K562 (cell line): Measurements from ENCODE around the gene TRMT2A. TPM values are rescaled to one million over a fixed set of nuclear protein-coding genes. Genes with fewer than 3 reads are reported as not detected.

ENCODE experiments used
- ATAC-seq: fragments of 200-7000 bp; cut with Tn5 transposase; 3 replicates; pipeline ENCODE4 v1.9.1; 2020; ENCODE audit warnings: moderate library complexity
- BruUV-seq: library from RNA; stranded (reverse); fragments of 400-500 nt; replicated peaks from 2 replicates; lab custom pipeline; 2021; lab: Mats Ljungman, UMichigan
- CTCF ChIA-PET: fragments of 300-600 bp; formaldehyde crosslinking; extraction: SDS; loops from one replicate; lab custom pipeline; 2021; ENCODE audit warnings: low intra/inter-chr PET ratio; lab: Yijun Ruan, JAX
- POLR2A ChIA-PET: fragments of 300-600, 350-650 bp; sonication (Branson Sonifier 250); formaldehyde crosslinking; extraction: SDS; loops from one replicate; lab custom pipeline; 2021; ENCODE audit warnings: antibody characterized with exemption, inconsistent platforms; lab: Yijun Ruan, JAX
- DNase-seq, 4 experiments: peaks; one replicate each; pipeline versions ENCODE4 v3.0.0 to v3.0.0-alpha.2; 2011 to 2018; ENCODE audit warnings: low spot score in 3 of 4, mixed read lengths in 3 of 4; ENCODE audit errors: extremely low read depth in 1 of 4
- FAIRE-seq: peaks from 2 replicates; lab custom pipeline; 2011; peaks lifted over from hg19 to GRCh38; lab: Jason Lieb, UNC
- H2AFZ ChIP-seq: 2 replicates; pipeline ENCODE4 v1.6.0; 2011; ENCODE audit warnings: low read depth, low read length, control low read depth, inconsistent platforms
- H3K27ac ChIP-seq: fragments of 200-600 bp; 3 replicates; pipeline ENCODE4 v1.8.0; 2011; ENCODE audit warnings: low read depth, mild to moderate bottlenecking, control low read depth, inconsistent platforms, low read length, moderate library complexity, mixed read lengths; ENCODE audit errors: extremely low read depth
- H3K27me3 ChIP-seq, 2 experiments: fragments of 300-600 bp in 1 of 2; 2 replicates in 1 of 2; 3 replicates in 1 of 2; pipeline versions ENCODE4 v1.6.0 to v1.8.0; 2011; ENCODE audit warnings: inconsistent platforms in 2 of 2, low read length in 2 of 2, mild to moderate bottlenecking in 1 of 2, mixed read lengths in 1 of 2, moderate library complexity in 1 of 2; ENCODE audit not compliant: control insufficient read depth in 2 of 2, insufficient read depth in 2 of 2
- H3K36me3 ChIP-seq: fragments of 300-600 bp; 3 replicates; pipeline ENCODE4 v1.8.0; 2011; ENCODE audit warnings: mild to moderate bottlenecking, low read length, inconsistent platforms; ENCODE audit not compliant: control insufficient read depth, insufficient read depth
- H3K4me1 ChIP-seq, 2 experiments: fragments of 200-600 bp in 1 of 2; replicated peaks in 1 of 2; 2 replicates in 1 of 2; 3 replicates in 1 of 2; pipeline versions ENCODE4 v1.5.1 to v1.8.0; 2011; ENCODE audit warnings: inconsistent platforms in 2 of 2, low read length in 2 of 2, mild to moderate bottlenecking in 1 of 2, mixed read lengths in 1 of 2, moderate library complexity in 1 of 2; ENCODE audit not compliant: control insufficient read depth in 2 of 2, insufficient read depth in 2 of 2
- H3K4me2 ChIP-seq: 2 replicates; pipeline ENCODE4 v1.6.1; 2011; ENCODE audit warnings: low read length, control low read depth, inconsistent platforms, mixed read lengths; ENCODE audit not compliant: insufficient read depth
- H3K4me3 ChIP-seq: fragments of 200-600 bp; sonication (generic), shearing (Covaris generic); 2 replicates; pipeline ENCODE4 v1.5.1; 2016; ENCODE audit warnings: control low read depth, inconsistent platforms
- H3K79me2 ChIP-seq: fragments of 200-600 bp; 3 replicates; pipeline ENCODE4 v1.8.0; 2011; ENCODE audit warnings: low read length, inconsistent platforms; ENCODE audit not compliant: control insufficient read depth, insufficient read depth
- H3K9ac ChIP-seq, 2 experiments: 2 replicates each; pipeline versions ENCODE4 v1.6.0 to v1.6.1; 2011; ENCODE audit warnings: low read depth in 2 of 2, low read length in 2 of 2, control low read depth in 1 of 2, inconsistent platforms in 1 of 2, mild to moderate bottlenecking in 1 of 2, mixed read lengths in 1 of 2; ENCODE audit not compliant: insufficient read depth in 1 of 2
- H3K9me1 ChIP-seq: one replicate; pipeline ENCODE4 v1.6.0; 2011; ENCODE audit warnings: inconsistent platforms, mild to moderate bottlenecking, low read length, moderate library complexity; ENCODE audit not compliant: control insufficient read depth, insufficient read depth
- H3K9me3 ChIP-seq: replicated peaks from 2 replicates; pipeline ENCODE4 v1.5.1; 2011; ENCODE audit warnings: low read depth, low read length, inconsistent platforms; ENCODE audit not compliant: control insufficient read depth, insufficient read depth
- H4K20me1 ChIP-seq: replicated peaks from 2 replicates; pipeline ENCODE4 v1.6.1; 2011; ENCODE audit warnings: low read length, inconsistent platforms, mixed read lengths; ENCODE audit not compliant: control insufficient read depth, insufficient read depth
- CBFB ChIP-seq: sonication (generic); formaldehyde crosslinking; IDR thresholded peaks from 2 replicates; pipeline ENCODE4 v1.4.0; 2020; ENCODE audit warnings: mild to moderate bottlenecking, missing genetic modification reagents
- CREM ChIP-seq: IDR thresholded peaks from 2 replicates; pipeline ENCODE4 v1.6.1; 2014; ENCODE audit warnings: antibody characterized with exemption, low read depth
- E2F3 ChIP-seq: fragments of 250-450 bp; sonication (Bioruptor Pico); IDR thresholded peaks from 2 replicates; pipeline ENCODE4 v1.4.0; 2020; ENCODE audit warnings: mild to moderate bottlenecking
- EP400 ChIP-seq: fragments of 450-650 bp; IDR thresholded peaks from 2 replicates; pipeline ENCODE4 v1.6.1; 2017; ENCODE audit warnings: antibody characterized with exemption, mild to moderate bottlenecking, moderate library complexity
- ERF ChIP-seq: fragments of 450-650 bp; formaldehyde crosslinking; IDR thresholded peaks from 2 replicates; pipeline ENCODE4 v1.4.0; 2020; ENCODE audit warnings: mild to moderate bottlenecking, mixed read lengths
- HCFC1 ChIP-seq: IDR thresholded peaks from 2 replicates; pipeline ENCODE4 v1.6.1; 2012; ENCODE audit warnings: low read depth, low read length, improper control_type of control experiment
- HMG20A ChIP-seq: fragments of 450-650 bp; formaldehyde crosslinking; conservative IDR thresholded peaks from 2 replicates; pipeline ENCODE4 v1.4.0; 2020; ENCODE audit warnings: mild to moderate bottlenecking, mixed read lengths
- KDM4B ChIP-seq, 2 experiments: fragments of 450-650 bp in 1 of 2; sonication (generic) in 1 of 2; IDR thresholded peaks; 2 replicates each; pipeline ENCODE4 v1.6.1; 2016 to 2017; ENCODE audit warnings: borderline replicate concordance in 2 of 2, antibody characterized with exemption in 1 of 2, low read depth in 1 of 2, mild to moderate bottlenecking in 1 of 2
- LARP7 ChIP-seq: fragments of 450-650 bp; IDR thresholded peaks from 2 replicates; pipeline ENCODE4 v1.6.1; 2016
- MCM3 ChIP-seq: fragments of 450-650 bp; IDR thresholded peaks from 2 replicates; pipeline ENCODE4 v1.6.1; 2016
- NFRKB ChIP-seq: fragments of 450-650 bp; IDR thresholded peaks from 2 replicates; pipeline ENCODE4 v1.6.1; 2016; ENCODE audit warnings: low read depth
- POLR2G ChIP-seq: fragments of 200-400 bp; formaldehyde crosslinking; IDR thresholded peaks from 2 replicates; pipeline ENCODE4 v1.6.1; 2017; ENCODE audit warnings: low read depth, mild to moderate bottlenecking, antibody characterized with exemption, low read length, moderate library complexity
- RBM22 ChIP-seq: fragments of 200-400 bp; formaldehyde crosslinking; IDR thresholded peaks from 2 replicates; pipeline ENCODE4 v1.6.1; 2018; ENCODE audit warnings: low read length, low read depth; ENCODE audit not compliant: poor library complexity, severe bottlenecking
- RBM34 ChIP-seq: fragments of 200-400 bp; formaldehyde crosslinking; IDR thresholded peaks from 2 replicates; pipeline ENCODE4 v1.6.1; 2018; ENCODE audit warnings: low read length, borderline replicate concordance; ENCODE audit not compliant: insufficient read depth
- SMARCE1 ChIP-seq: fragments of 450-650 bp; IDR thresholded peaks from 2 replicates; pipeline ENCODE4 v1.7.1; 2016; ENCODE audit warnings: mild to moderate bottlenecking
- SRSF9 ChIP-seq: fragments of 200-400 bp; formaldehyde crosslinking; IDR thresholded peaks from 2 replicates; pipeline ENCODE4 v1.6.1; 2017; ENCODE audit warnings: low read depth, low read length, borderline replicate concordance
- TEAD1 ChIP-seq, 2 experiments: fragments of 450-650 bp in 1 of 2; sonication (generic) in 1 of 2; formaldehyde crosslinking; IDR thresholded peaks; 2 replicates each; pipeline versions ENCODE4 v1.4.0 to v1.8.0; 2020 to 2022; ENCODE audit warnings: mild to moderate bottlenecking in 2 of 2, missing genetic modification reagents in 1 of 2
- WHSC1 ChIP-seq: IDR thresholded peaks from one replicate; pipeline ENCODE4 v1.6.1; 2012; ENCODE audit warnings: low read length, control low read depth, inconsistent platforms
- ZNF133 ChIP-seq: fragments of 250-450 bp; sonication (Bioruptor Pico); IDR thresholded peaks from 2 replicates; pipeline ENCODE4 v1.4.0; 2020; ENCODE audit warnings: mild to moderate bottlenecking
- ZNF57 ChIP-seq: fragments of 450-650 bp; formaldehyde crosslinking; IDR thresholded peaks from 2 replicates; pipeline ENCODE4 v1.4.0; 2020; ENCODE audit warnings: mild to moderate bottlenecking, moderate library complexity
- ZNF77 ChIP-seq: fragments of 250-450 bp; sonication (Bioruptor Pico); IDR thresholded peaks from 2 replicates; pipeline ENCODE4 v1.5.0; 2020
- WGBS: fragments of 100-300 bp; shearing (Covaris generic); methylation state at CpG from one replicate; pipeline ENCODE4 v1.1.6; 2016; ENCODE audit warnings: low coverage, mixed read lengths; ENCODE audit not compliant: insufficient coverage; ENCODE audit errors: missing lambda C conversion rate; 5-methylcytosine and 5-hydroxymethylcytosine counted together
- in situ Hi-C: fragments of 300-500 bp; cut with MboI; formaldehyde crosslinking; loops from 4 replicates; pipeline ENCODE4 v1.15.0; 2018; ENCODE audit warnings: inconsistent platforms, mixed read lengths
- intact Hi-C: fragments of 100-400 bp; cut with micrococcal nuclease; formaldehyde crosslinking; loops from 2 replicates; pipeline ENCODE4 v1.14.2; 2022
- polyA plus RNA-seq, 8 experiments: library from polyadenylated mRNA; depleted of rRNA in 4 of 8; stranded (reverse) in 5 of 8; unstranded in 3 of 8; fragments of >200 nt; fragmentation: Nextera tagmentation in 2 of 8; fragmentation: Illumina TruSeq in 1 of 8; extraction: Ambion mirVana in 2 of 8; extraction: Trizol in 1 of 8; gene quantifications; 2 replicates each; pipeline versions ENCODE4 v1.2.1 to v1.2.3, GENCODE V29; 2011 to 2014; ENCODE audit warnings: inconsistent platforms in 1 of 8, missing spikeins in 1 of 8
- total RNA-seq, 7 experiments: library from RNA; depleted of rRNA in 6 of 7; stranded (reverse); fragments of >200 nt in 6 of 7; fragmentation: Illumina TruSeq in 2 of 7; extraction: Trizol in 2 of 7; gene quantifications; 2 replicates each; pipeline versions ENCODE4 v1.2.1 to v1.2.3, GENCODE V29; 2011 to 2021; ENCODE audit warnings: low replicate concordance in 1 of 7
- TF ChIP-seq, protein P1 (sequence below): fragments of 250-450 bp; sonication (Bioruptor Pico); IDR thresholded peaks from 2 replicates; pipeline ENCODE4 v1.4.0; 2020; ENCODE audit warnings: mild to moderate bottlenecking, moderate library complexity, borderline replicate concordance

TRMT2A gene
- total and polyA plus RNA-seq, 9 of the 15 experiments (the other 6 are each of a cell fraction or from before 2014, with no cell fraction given): 1.6 to 265 (median 140) TPM

- H3K9me3 ChIP-seq: no peaks in the 10 kb centered on the region
- H3K4me2 ChIP-seq: no peak overlapping the region
- H3K4me1 ChIP-seq: peaks cover 3 to 75% of the 10 kb centered on the region in 2 experiments
- intact Hi-C loops: no loop called here
- H3K9ac ChIP-seq: peak overlapping the region in 1 of 2 experiments; percentile 36; a peak in 1 of 4 replicates
- peaks cover 78% of the 10 kb centered on the region for H3K36me3 ChIP-seq
- H2AFZ ChIP-seq: no peak overlapping the region
- no peak overlapping the region for H3K27ac ChIP-seq
- in situ Hi-C loops: loop anchor here (5.0 kb wide), 1 partner anchor 153 kb away; no protein-coding TSS in a partner anchor
- ATAC-seq (no peak), FAIRE-seq (no peak), DNase-seq (no peak)
- H3K4me3 ChIP-seq: no peak overlapping the region
- no TSS peak for BruUV-seq
- peaks cover 42% of the 10 kb centered on the region for H3K79me2 ChIP-seq
- H4K20me1 ChIP-seq: peaks cover 82% of the 10 kb centered on the region
- CTCF ChIA-PET: interaction anchor here (1.1 kb wide), 1 partner anchor 155 kb away, joined by 3 read pairs; no protein-coding TSS in a partner anchor
- 91% methylated on average over 32 of the region's 32 CpGs for WGBS
- H3K27me3 ChIP-seq: no peaks in the 10 kb centered on the region
- peaks cover 4% of the 10 kb centered on the region for H3K9me1 ChIP-seq
- POLR2A ChIA-PET: interaction anchor here (0.5 to 8.3 kb wide), 23 partner anchors 7 to 1508 kb away, joined by 3 to 212 read pairs (median 4); partner anchors contain the start of genes RANBP1, TANGO2 and TRMT2A
- TF ChIP-seq RBM22 (no peak), POLR2G (peak; percentile 81), NFRKB (no peak), SMARCE1 (no peak), ERF (CRISPR knock-in tag) (0 out of 2 replicates have a peak, but pooled peaks have one; percentile 5), KDM4B (IDR thresholded peaks at IDR 0.05; ENCODE audit: borderline replicate concordance in 2 of 2, low read depth in 1 of 2) (no peak), SRSF9 (no peak), RBM34 (no peak), CREM (no peak), LARP7 (no peak), ZNF57 (CRISPR knock-in tag) (no peak), ZNF77 (CRISPR knock-in tag) (no peak), TEAD1 (CRISPR knock-in tag; IDR thresholded peaks at IDR 0.05) (0 out of 4 replicates have a peak, but pooled peaks of 1 of the 2 experiments have one; percentile 7), CBFB (CRISPR knock-in tag) (no peak), WHSC1 (peak; percentile 53), EP400 (no peak), E2F3 (0 out of 2 replicates have a peak, but pooled peaks have one; percentile 8), ZNF133 (CRISPR knock-in tag) (no peak), HMG20A (CRISPR knock-in tag) (no peak), HCFC1 (no peak), MCM3 (no peak)
- TF ChIP-seq, protein P1, sequence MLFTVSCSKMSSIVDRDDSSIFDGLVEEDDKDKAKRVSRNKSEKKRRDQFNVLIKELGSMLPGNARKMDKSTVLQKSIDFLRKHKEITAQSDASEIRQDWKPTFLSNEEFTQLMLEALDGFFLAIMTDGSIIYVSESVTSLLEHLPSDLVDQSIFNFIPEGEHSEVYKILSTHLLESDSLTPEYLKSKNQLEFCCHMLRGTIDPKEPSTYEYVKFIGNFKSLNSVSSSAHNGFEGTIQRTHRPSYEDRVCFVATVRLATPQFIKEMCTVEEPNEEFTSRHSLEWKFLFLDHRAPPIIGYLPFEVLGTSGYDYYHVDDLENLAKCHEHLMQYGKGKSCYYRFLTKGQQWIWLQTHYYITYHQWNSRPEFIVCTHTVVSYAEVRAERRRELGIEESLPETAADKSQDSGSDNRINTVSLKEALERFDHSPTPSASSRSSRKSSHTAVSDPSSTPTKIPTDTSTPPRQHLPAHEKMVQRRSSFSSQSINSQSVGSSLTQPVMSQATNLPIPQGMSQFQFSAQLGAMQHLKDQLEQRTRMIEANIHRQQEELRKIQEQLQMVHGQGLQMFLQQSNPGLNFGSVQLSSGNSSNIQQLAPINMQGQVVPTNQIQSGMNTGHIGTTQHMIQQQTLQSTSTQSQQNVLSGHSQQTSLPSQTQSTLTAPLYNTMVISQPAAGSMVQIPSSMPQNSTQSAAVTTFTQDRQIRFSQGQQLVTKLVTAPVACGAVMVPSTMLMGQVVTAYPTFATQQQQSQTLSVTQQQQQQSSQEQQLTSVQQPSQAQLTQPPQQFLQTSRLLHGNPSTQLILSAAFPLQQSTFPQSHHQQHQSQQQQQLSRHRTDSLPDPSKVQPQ (CRISPR knock-in tag): 0 out of 2 replicates have a peak, but pooled peaks have one; percentile 12
These were observed 8.5 kb upstream of the TRMT2A start for GRCh38 chr22:20125201-20126174.
